MCF 10A (cell line): ENCODE results near the gene HOATZ. TPM values are rescaled to one million over a fixed set of nuclear protein-coding genes. Genes with fewer than 3 reads are reported as not detected.

Experiments
- BruUV-seq: library from RNA; stranded (reverse); fragments of 400-500 nt; replicated peaks from 2 replicates; lab custom pipeline; 2021; lab: Mats Ljungman, UMichigan
- CTCF ChIA-PET: fragments of 300-600 bp; sonication (Branson Sonifier 250); formaldehyde crosslinking; extraction: SDS; loops from one replicate; lab custom pipeline; 2021; ENCODE audit warnings: antibody characterized with exemption, inconsistent platforms; lab: Yijun Ruan, JAX
- POLR2A ChIA-PET: fragments of 300-600, 350-650 bp; sonication (Branson Sonifier 250); formaldehyde crosslinking; extraction: SDS; loops from one replicate; lab custom pipeline; 2020; ENCODE audit warnings: antibody characterized with exemption, inconsistent platforms; lab: Yijun Ruan, JAX
- DNase-seq: peaks from one replicate; pipeline ENCODE4 v3.0.0-alpha.2; 2018; ENCODE audit not compliant: unreplicated experiment
- H3K27ac Mint-ChIP-seq: one replicate; pipeline ENCODE4 v1.8.0; 2022; ENCODE audit warnings: mild to moderate bottlenecking, low read depth, mixed read lengths; ENCODE audit not compliant: unreplicated experiment
- H3K27me3 Mint-ChIP-seq: one replicate; pipeline ENCODE4 v1.8.0; 2022; ENCODE audit warnings: mixed read lengths; ENCODE audit not compliant: insufficient read depth, unreplicated experiment
- H3K36me3 Mint-ChIP-seq: one replicate; pipeline ENCODE4 v1.8.0; 2022; ENCODE audit warnings: mild to moderate bottlenecking, moderate library complexity, mixed read lengths; ENCODE audit not compliant: insufficient read depth, unreplicated experiment
- H3K4me1 Mint-ChIP-seq: one replicate; pipeline ENCODE4 v1.8.0; 2022; ENCODE audit warnings: mixed read lengths; ENCODE audit not compliant: insufficient read depth, unreplicated experiment
- H3K4me3 Mint-ChIP-seq: one replicate; pipeline ENCODE4 v1.8.0; 2022; ENCODE audit warnings: mild to moderate bottlenecking, moderate library complexity, mixed read lengths; ENCODE audit not compliant: unreplicated experiment
- H3K9me3 Mint-ChIP-seq: one replicate; pipeline ENCODE4 v1.8.0; 2022; ENCODE audit warnings: mixed read lengths; ENCODE audit not compliant: unreplicated experiment
- intact Hi-C: fragments of 100-400 bp; cut with micrococcal nuclease; formaldehyde crosslinking; loops from 2 replicates; pipeline ENCODE4 v1.14.1; 2022
- total RNA-seq: library from RNA; stranded (reverse); gene quantifications from 2 replicates; pipeline ENCODE4 v1.2.3, GENCODE V29; 2022
- TF ChIP-seq, protein P1 (sequence below): fragments of 200-600 bp; IDR thresholded peaks from one replicate; pipeline ENCODE4 v1.8.0; 2022; ENCODE audit warnings: antibody characterized with exemption, mild to moderate bottlenecking; ENCODE audit not compliant: unreplicated experiment

The HOATZ gene
- total RNA-seq, 1 experiment from 2014 or later, result not detected

DNA sequence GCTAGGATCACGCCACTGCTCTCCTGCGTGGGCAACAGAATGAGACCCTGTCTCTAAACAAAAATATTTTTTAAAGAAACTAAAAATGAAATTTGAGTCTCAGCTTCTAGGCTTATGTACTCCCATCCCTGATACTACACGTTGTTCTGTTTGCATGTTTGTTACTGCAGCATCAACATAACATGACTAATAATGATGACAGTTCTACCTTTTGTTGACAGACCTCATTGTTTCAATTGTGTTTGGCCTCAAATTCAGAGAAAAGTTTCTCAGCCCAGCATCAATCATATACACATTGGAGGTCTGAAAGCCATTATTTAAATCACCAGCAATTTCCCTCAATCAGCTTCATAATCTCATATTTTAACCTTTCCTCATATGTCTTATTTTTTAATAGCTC lies 46.7 kb downstream of the HOATZ start:
- ChIA-PET POLR2A (interaction anchor here (0.9 to 1.3 kb wide), 4 partner anchors 25 to 366 kb away, joined by 3 read pairs; no protein-coding TSS in a partner anchor), CTCF (interaction anchor here (0.6 to 2.8 kb wide), 6 partner anchors 16 to 216 kb away, joined by 3 to 12 read pairs (median 3); no protein-coding TSS in a partner anchor)
- DNase-seq, result no peak
- no peaks in the 10 kb centered on the region for H3K36me3 Mint-ChIP-seq
- no peak overlapping the region for H3K4me3 Mint-ChIP-seq
- TF ChIP-seq, protein P1, sequence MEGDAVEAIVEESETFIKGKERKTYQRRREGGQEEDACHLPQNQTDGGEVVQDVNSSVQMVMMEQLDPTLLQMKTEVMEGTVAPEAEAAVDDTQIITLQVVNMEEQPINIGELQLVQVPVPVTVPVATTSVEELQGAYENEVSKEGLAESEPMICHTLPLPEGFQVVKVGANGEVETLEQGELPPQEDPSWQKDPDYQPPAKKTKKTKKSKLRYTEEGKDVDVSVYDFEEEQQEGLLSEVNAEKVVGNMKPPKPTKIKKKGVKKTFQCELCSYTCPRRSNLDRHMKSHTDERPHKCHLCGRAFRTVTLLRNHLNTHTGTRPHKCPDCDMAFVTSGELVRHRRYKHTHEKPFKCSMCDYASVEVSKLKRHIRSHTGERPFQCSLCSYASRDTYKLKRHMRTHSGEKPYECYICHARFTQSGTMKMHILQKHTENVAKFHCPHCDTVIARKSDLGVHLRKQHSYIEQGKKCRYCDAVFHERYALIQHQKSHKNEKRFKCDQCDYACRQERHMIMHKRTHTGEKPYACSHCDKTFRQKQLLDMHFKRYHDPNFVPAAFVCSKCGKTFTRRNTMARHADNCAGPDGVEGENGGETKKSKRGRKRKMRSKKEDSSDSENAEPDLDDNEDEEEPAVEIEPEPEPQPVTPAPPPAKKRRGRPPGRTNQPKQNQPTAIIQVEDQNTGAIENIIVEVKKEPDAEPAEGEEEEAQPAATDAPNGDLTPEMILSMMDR, result no peak
- H3K27me3 Mint-ChIP-seq, result no peaks in the 10 kb centered on the region
- no peaks in the 10 kb centered on the region for H3K9me3 Mint-ChIP-seq
- H3K27ac Mint-ChIP-seq, result peak overlapping the region; percentile 25
- peaks cover 19% of the 10 kb centered on the region for H3K4me1 Mint-ChIP-seq
- no TSS peak for BruUV-seq
- intact Hi-C loops, result loop anchor here (10.0 kb wide), 1 partner anchor 277 kb away; no protein-coding TSS in a partner anchor

- DNase-seq, result peak; percentile 32
Measured at GRCh38 chr11:111561791-111562325, 47.3 kb downstream of the HOATZ start.

DNA sequence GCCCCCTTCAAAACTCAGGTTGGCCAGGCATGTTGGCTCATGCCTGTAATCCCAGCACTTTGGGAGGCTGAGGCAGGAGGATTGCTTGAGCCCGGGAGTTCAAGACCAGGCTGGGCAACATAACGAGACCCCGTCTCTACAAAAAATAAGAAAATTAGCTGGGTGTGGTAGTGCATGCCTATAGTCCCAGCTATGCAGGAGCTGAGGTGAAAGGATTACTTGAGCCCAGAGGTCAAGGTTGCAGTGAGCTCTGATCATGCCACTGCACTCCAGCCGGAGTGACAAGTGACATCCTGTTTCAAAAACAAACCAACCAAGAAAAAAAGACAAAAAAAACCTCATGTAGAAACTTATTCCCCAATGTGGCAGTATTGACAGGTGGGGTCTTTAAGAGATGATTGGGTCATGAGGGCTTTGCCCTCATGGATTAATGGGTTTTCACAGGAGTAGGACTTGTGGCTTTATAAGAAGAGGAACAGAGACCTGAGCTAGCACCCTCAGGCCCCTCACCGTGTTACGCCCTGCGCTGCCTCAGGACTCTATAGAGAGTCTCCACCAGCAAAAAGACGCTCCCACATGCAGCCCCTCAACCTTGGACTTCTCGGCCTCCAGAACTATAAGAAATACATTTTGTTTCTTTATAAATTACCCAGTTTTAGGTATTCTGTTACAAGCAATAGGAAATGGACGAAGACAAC lies 48.3 kb downstream of the HOATZ start:
- BruUV-seq, result no TSS peak
- Mint-ChIP-seq H3K27me3 (no peaks in the 10 kb centered on the region), H3K4me1 (peaks cover 13% of the 10 kb centered on the region), H3K27ac (peak overlapping the region; percentile 37), H3K4me3 (no peak overlapping the region), H3K36me3 (no peaks in the 10 kb centered on the region), H3K9me3 (no peaks in the 10 kb centered on the region)
- TF ChIP-seq, protein P1, result no peak
- CTCF ChIA-PET, result interaction anchor here (0.6 to 2.1 kb wide), 5 partner anchors 10 to 279 kb away, joined by 3 to 4 read pairs (median 4); no protein-coding TSS in a partner anchor
- DNase-seq, result no peak
- intact Hi-C loops, result loop anchor here (10.0 kb wide), 1 partner anchor 278 kb away; no protein-coding TSS in a partner anchor
- POLR2A ChIA-PET, result interaction anchor here (0.8 to 1.3 kb wide), 4 partner anchors 53 to 301 kb away, joined by 3 to 4 read pairs (median 3); no protein-coding TSS in a partner anchor

More at GRCh38 chr11:111561791-111562325, 47.3 kb downstream of the HOATZ start:
- no peaks in the 10 kb centered on the region for H3K9me3 Mint-ChIP-seq
- no TSS peak for BruUV-seq
- peaks cover 19% of the 10 kb centered on the region for H3K4me1 Mint-ChIP-seq
- ChIA-PET POLR2A (interaction anchor here (0.8 to 1.3 kb wide), 6 partner anchors 26 to 365 kb away, joined by 3 to 4 read pairs (median 3); no protein-coding TSS in a partner anchor), CTCF (interaction anchor here (0.6 to 2.8 kb wide), 4 partner anchors 17 to 215 kb away, joined by 3 to 12 read pairs (median 4); no protein-coding TSS in a partner anchor)
- H3K36me3 Mint-ChIP-seq, result no peaks in the 10 kb centered on the region
- H3K27me3 Mint-ChIP-seq, result no peaks in the 10 kb centered on the region
- TF ChIP-seq, protein P1, result no peak
- peak overlapping the region; percentile 25 for H3K27ac Mint-ChIP-seq
- no peak overlapping the region for H3K4me3 Mint-ChIP-seq
- intact Hi-C loops, result loop anchor here (10.0 kb wide), 1 partner anchor 277 kb away; no protein-coding TSS in a partner anchor
